ENCODE results near the gene HINFP. TPM values are rescaled to one million over a fixed set of nuclear protein-coding genes. Genes with fewer than 3 reads are reported as not detected.

The HINFP gene
- total and polyA plus RNA-seq, 2 experiments from 2014 or later = 12.6 to 29.2 TPM

GRCh38 chr11:119158467-119158866 is 37.1 kb downstream of the HINFP start (continued):
- TF ChIP-seq, protein P1, sequence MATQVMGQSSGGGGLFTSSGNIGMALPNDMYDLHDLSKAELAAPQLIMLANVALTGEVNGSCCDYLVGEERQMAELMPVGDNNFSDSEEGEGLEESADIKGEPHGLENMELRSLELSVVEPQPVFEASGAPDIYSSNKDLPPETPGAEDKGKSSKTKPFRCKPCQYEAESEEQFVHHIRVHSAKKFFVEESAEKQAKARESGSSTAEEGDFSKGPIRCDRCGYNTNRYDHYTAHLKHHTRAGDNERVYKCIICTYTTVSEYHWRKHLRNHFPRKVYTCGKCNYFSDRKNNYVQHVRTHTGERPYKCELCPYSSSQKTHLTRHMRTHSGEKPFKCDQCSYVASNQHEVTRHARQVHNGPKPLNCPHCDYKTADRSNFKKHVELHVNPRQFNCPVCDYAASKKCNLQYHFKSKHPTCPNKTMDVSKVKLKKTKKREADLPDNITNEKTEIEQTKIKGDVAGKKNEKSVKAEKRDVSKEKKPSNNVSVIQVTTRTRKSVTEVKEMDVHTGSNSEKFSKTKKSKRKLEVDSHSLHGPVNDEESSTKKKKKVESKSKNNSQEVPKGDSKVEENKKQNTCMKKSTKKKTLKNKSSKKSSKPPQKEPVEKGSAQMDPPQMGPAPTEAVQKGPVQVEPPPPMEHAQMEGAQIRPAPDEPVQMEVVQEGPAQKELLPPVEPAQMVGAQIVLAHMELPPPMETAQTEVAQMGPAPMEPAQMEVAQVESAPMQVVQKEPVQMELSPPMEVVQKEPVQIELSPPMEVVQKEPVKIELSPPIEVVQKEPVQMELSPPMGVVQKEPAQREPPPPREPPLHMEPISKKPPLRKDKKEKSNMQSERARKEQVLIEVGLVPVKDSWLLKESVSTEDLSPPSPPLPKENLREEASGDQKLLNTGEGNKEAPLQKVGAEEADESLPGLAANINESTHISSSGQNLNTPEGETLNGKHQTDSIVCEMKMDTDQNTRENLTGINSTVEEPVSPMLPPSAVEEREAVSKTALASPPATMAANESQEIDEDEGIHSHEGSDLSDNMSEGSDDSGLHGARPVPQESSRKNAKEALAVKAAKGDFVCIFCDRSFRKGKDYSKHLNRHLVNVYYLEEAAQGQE (IDR thresholded peaks at IDR 0.05; ENCODE audit: unreplicated experiment) = no peak
- TF ChIP-seq, protein P2, sequence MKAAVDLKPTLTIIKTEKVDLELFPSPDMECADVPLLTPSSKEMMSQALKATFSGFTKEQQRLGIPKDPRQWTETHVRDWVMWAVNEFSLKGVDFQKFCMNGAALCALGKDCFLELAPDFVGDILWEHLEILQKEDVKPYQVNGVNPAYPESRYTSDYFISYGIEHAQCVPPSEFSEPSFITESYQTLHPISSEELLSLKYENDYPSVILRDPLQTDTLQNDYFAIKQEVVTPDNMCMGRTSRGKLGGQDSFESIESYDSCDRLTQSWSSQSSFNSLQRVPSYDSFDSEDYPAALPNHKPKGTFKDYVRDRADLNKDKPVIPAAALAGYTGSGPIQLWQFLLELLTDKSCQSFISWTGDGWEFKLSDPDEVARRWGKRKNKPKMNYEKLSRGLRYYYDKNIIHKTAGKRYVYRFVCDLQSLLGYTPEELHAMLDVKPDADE (IDR thresholded peaks at IDR 0.05) = no peak
- no peak for TF ChIP-seq CTCF (conservative IDR thresholded peaks at IDR 0.05; ENCODE audit: low read depth in 2 of 2)

- Mint-ChIP-seq H3K4me3 (no peak overlapping the region), H3K4me1 (peaks cover 8% of the 10 kb centered on the region), H3K9me3 (no peaks in the 10 kb centered on the region), H3K36me3 (ENCODE audit: low read depth) (no peaks in the 10 kb centered on the region; the same call in 2 of the 3 replicates), H3K27ac (no peak overlapping the region), H3K27me3 (ENCODE audit: insufficient read depth, low read depth, poor library complexity) (peaks cover 13% of the 10 kb centered on the region)
- TF ChIP-seq ZNF462 (CRISPR knock-in tag; IDR thresholded peaks at IDR 0.05) (no peak), JUNB (IDR thresholded peaks at IDR 0.05; ENCODE audit: unreplicated experiment) (no peak), ZNF331 (CRISPR knock-in tag; IDR thresholded peaks at IDR 0.05; ENCODE audit: low read depth) (no peak), STAT1 (IDR thresholded peaks at IDR 0.05; ENCODE audit: unreplicated experiment) (no peak), CTCF (conservative IDR thresholded peaks at IDR 0.05; ENCODE audit: low read depth in 2 of 2) (no peak)
- TF ChIP-seq, protein P2 (IDR thresholded peaks at IDR 0.05) = no peak
- Histone ChIP-seq H4K20me1 (replicated peaks; ENCODE audit: insufficient read depth) (no peaks in the 10 kb centered on the region), H3K36me3 (ENCODE audit: insufficient read depth) (no peaks in the 10 kb centered on the region), H3K27me3 (ENCODE audit: insufficient read depth) (no peaks in the 10 kb centered on the region), H3F3A (replicated peaks; ENCODE audit: low read depth) (no peaks in the 10 kb centered on the region), H2AFZ (no peak overlapping the region), H3K9me2 (ENCODE audit: insufficient read depth) (no peaks in the 10 kb centered on the region), H3K4me3 (no peak overlapping the region), H3K79me2 (replicated peaks; ENCODE audit: insufficient read depth) (no peaks in the 10 kb centered on the region), H3K4me1 (ENCODE audit: insufficient read depth) (no peaks in the 10 kb centered on the region), H3K4me2 (no peak overlapping the region), H3K27ac (ENCODE audit: low read depth) (no peak overlapping the region)
- no peak for DNase-seq (ENCODE audit: low spot score)
- no peak for ATAC-seq
Measured at GRCh38 chr11:119160151-119160550, 38.8 kb downstream of the HINFP start.
